IPS DF 4.7 (cell line): Measurements from ENCODE around the gene SLC25A29.

Source experiments
- DNase-seq: peaks from one replicate; pipeline ENCODE4 v3.0.0-alpha.2; 2013; ENCODE audit warnings: low spot score; ENCODE audit errors: extremely low read depth

The SLC25A29 gene

GRCh38 chr14:100332071-100332639, 25.9 kb upstream of the SLC25A29 start:
- DNase-seq = no peak

- no peak for DNase-seq
Observed at GRCh38 chr14:100330388-100330931, 24.2 kb upstream of the SLC25A29 start.

- no peak for DNase-seq
Observed at GRCh38 chr14:100330007-100330344, 23.7 kb upstream of the SLC25A29 start.

GRCh38 chr14:100329233-100330006, 23.2 kb upstream of the SLC25A29 start:
- no peak for DNase-seq

GRCh38 chr14:100328495-100329163, 22.4 kb upstream of the SLC25A29 start:
- DNase-seq = no peak

- no peak for DNase-seq
Observed at GRCh38 chr14:100327128-100327527, 20.9 kb upstream of the SLC25A29 start.

GRCh38 chr14:100325958-100326357, 19.7 kb upstream of the SLC25A29 start:
- no peak for DNase-seq

- DNase-seq = no peak
Observed at GRCh38 chr14:100325231-100325632, 19.0 kb upstream of the SLC25A29 start.

- DNase-seq = no peak
Observed at GRCh38 chr14:100323942-100324307, 17.7 kb upstream of the SLC25A29 start.

- no peak for DNase-seq
Observed at GRCh38 chr14:100323121-100323941, 17.1 kb upstream of the SLC25A29 start, which contains the start of gene SLC25A47. Gene SLC25A47, plus strand, starts transcription at chr14:100323339. Its CDS starts 76 bp downstream, at chr14:100323415.

- DNase-seq = no peak
Observed at GRCh38 chr14:100322138-100322957, 16.1 kb upstream of the SLC25A29 start.

GRCh38 chr14:100321473-100322137, 15.4 kb upstream of the SLC25A29 start:
- DNase-seq = no peak

GRCh38 chr14:100320157-100320856, 14.1 kb upstream of the SLC25A29 start:
- DNase-seq = no peak

GRCh38 chr14:100317912-100318808, 11.9 kb upstream of the SLC25A29 start:
- DNase-seq = no peak

GRCh38 chr14:100317389-100317788, 11.1 kb upstream of the SLC25A29 start:
- no peak for DNase-seq

GRCh38 chr14:100314724-100315123, 8.5 kb upstream of the SLC25A29 start:
- no peak for DNase-seq

GRCh38 chr14:100313464-100314230, 7.4 kb upstream of the SLC25A29 start:
- no peak for DNase-seq
